ENCODE results near the gene MRPL11. TPM values are rescaled to one million over a fixed set of nuclear protein-coding genes. Genes with fewer than 3 reads are reported as not detected.

Gene MRPL11
- total RNA-seq, 1 donor from 2014 or later: 93.0 TPM

- Mint-ChIP-seq H3K27me3 (ENCODE audit: insufficient read depth) (no peaks in the 10 kb centered on the region), H3K27ac (no peak overlapping the region), H3K36me3 (ENCODE audit: low read depth) (peaks cover 9% of the 10 kb centered on the region), H3K4me3 (no peak overlapping the region), H3K4me1 (ENCODE audit: low read depth) (peaks cover 19% of the 10 kb centered on the region), H3K9me3 (no peaks in the 10 kb centered on the region)
- DNase-seq (ENCODE audit: low spot score): no peak
- intact Hi-C loops (cut with micrococcal nuclease): no loop called here
Observed at GRCh38 chr11:66473608-66474515, 35.2 kb upstream of the MRPL11 start.

- no peaks in the 10 kb centered on the region for H3K9me3 Mint-ChIP-seq
- H3K4me1 Mint-ChIP-seq (ENCODE audit: low read depth): peaks cover 17% of the 10 kb centered on the region
- no peak overlapping the region for H3K4me3 Mint-ChIP-seq
- peaks cover 9% of the 10 kb centered on the region for H3K36me3 Mint-ChIP-seq (ENCODE audit: low read depth)
- no peak overlapping the region for H3K27ac Mint-ChIP-seq
- no peak for DNase-seq (ENCODE audit: low spot score)
- H3K27me3 Mint-ChIP-seq (ENCODE audit: insufficient read depth): no peaks in the 10 kb centered on the region
- intact Hi-C loops (cut with micrococcal nuclease): no loop called here
Observed at GRCh38 chr11:66473167-66473566, 34.5 kb upstream of the MRPL11 start.

- no peak overlapping the region for H3K4me3 Mint-ChIP-seq
- H3K9me3 Mint-ChIP-seq: no peaks in the 10 kb centered on the region
- no peak for DNase-seq (ENCODE audit: low spot score)
- H3K36me3 Mint-ChIP-seq (ENCODE audit: low read depth): peaks cover 7% of the 10 kb centered on the region
- no peak overlapping the region for H3K27ac Mint-ChIP-seq
- intact Hi-C loops (cut with micrococcal nuclease): no loop called here
- peaks cover 12% of the 10 kb centered on the region for H3K4me1 Mint-ChIP-seq (ENCODE audit: low read depth)
- H3K27me3 Mint-ChIP-seq (ENCODE audit: insufficient read depth): no peaks in the 10 kb centered on the region
Observed at GRCh38 chr11:66472054-66472453, 33.4 kb upstream of the MRPL11 start.

- no peaks in the 10 kb centered on the region for H3K9me3 Mint-ChIP-seq
- peaks cover 7% of the 10 kb centered on the region for H3K36me3 Mint-ChIP-seq (ENCODE audit: low read depth)
- no peak overlapping the region for H3K4me3 Mint-ChIP-seq
- peaks cover 10% of the 10 kb centered on the region for H3K4me1 Mint-ChIP-seq (ENCODE audit: low read depth)
- intact Hi-C loops (cut with micrococcal nuclease): no loop called here
- no peak overlapping the region for H3K27ac Mint-ChIP-seq
- no peak for DNase-seq (ENCODE audit: low spot score)
- H3K27me3 Mint-ChIP-seq (ENCODE audit: insufficient read depth): no peaks in the 10 kb centered on the region
Observed at GRCh38 chr11:66471142-66471541, 32.5 kb upstream of the MRPL11 start.

- H3K4me3 Mint-ChIP-seq: peak overlapping the region; percentile 3
- H3K36me3 Mint-ChIP-seq (ENCODE audit: low read depth): peaks cover 7% of the 10 kb centered on the region
- intact Hi-C loops (cut with micrococcal nuclease): no loop called here
- no peak overlapping the region for H3K27ac Mint-ChIP-seq
- peaks cover 15% of the 10 kb centered on the region for H3K4me1 Mint-ChIP-seq (ENCODE audit: low read depth)
- H3K27me3 Mint-ChIP-seq (ENCODE audit: insufficient read depth): no peaks in the 10 kb centered on the region
- no peaks in the 10 kb centered on the region for H3K9me3 Mint-ChIP-seq
- no peak for DNase-seq (ENCODE audit: low spot score)
Observed at GRCh38 chr11:66470015-66470414, 31.4 kb upstream of the MRPL11 start.

- Mint-ChIP-seq H3K36me3 (ENCODE audit: low read depth) (peaks cover 7% of the 10 kb centered on the region), H3K27me3 (ENCODE audit: insufficient read depth) (no peaks in the 10 kb centered on the region), H3K27ac (no peak overlapping the region), H3K4me1 (ENCODE audit: low read depth) (peaks cover 15% of the 10 kb centered on the region), H3K4me3 (no peak overlapping the region), H3K9me3 (no peaks in the 10 kb centered on the region)
- DNase-seq (ENCODE audit: low spot score): no peak
- intact Hi-C loops (cut with micrococcal nuclease): loop anchor here (5.0 kb wide), 1 partner anchor 148 kb away; the partner anchor contains the start of gene RBM14
Observed at GRCh38 chr11:66469441-66469840, 30.8 kb upstream of the MRPL11 start.

GRCh38 chr11:66468691-66469090, 30.0 kb upstream of the MRPL11 start:
- no peak for DNase-seq (ENCODE audit: low spot score)
- intact Hi-C loops (cut with micrococcal nuclease): loop anchor here (5.0 kb wide), 1 partner anchor 149 kb away; the partner anchor contains the start of gene RBM14
- H3K4me3 Mint-ChIP-seq: peak overlapping the region; percentile 94
- H3K4me1 Mint-ChIP-seq (ENCODE audit: low read depth): peaks cover 15% of the 10 kb centered on the region
- peak overlapping the region; percentile 12 for H3K27ac Mint-ChIP-seq
- H3K36me3 Mint-ChIP-seq (ENCODE audit: low read depth): peaks cover 7% of the 10 kb centered on the region
- no peaks in the 10 kb centered on the region for H3K27me3 Mint-ChIP-seq (ENCODE audit: insufficient read depth)
- H3K9me3 Mint-ChIP-seq: no peaks in the 10 kb centered on the region

- H3K27me3 Mint-ChIP-seq (ENCODE audit: insufficient read depth): no peaks in the 10 kb centered on the region
- DNase-seq (ENCODE audit: low spot score): no peak
- peaks cover 9% of the 10 kb centered on the region for H3K36me3 Mint-ChIP-seq (ENCODE audit: low read depth)
- H3K9me3 Mint-ChIP-seq: peaks cover 6% of the 10 kb centered on the region
- H3K4me1 Mint-ChIP-seq (ENCODE audit: low read depth): peaks cover 22% of the 10 kb centered on the region
- intact Hi-C loops (cut with micrococcal nuclease): loop anchor here (2.0 to 5.0 kb wide), 3 partner anchors 43 to 375 kb away; partner anchors contain the start of genes BBS1, RBM14 and RCE1
- peak overlapping the region; percentile 88 for H3K27ac Mint-ChIP-seq
- peak overlapping the region; percentile 94 for H3K4me3 Mint-ChIP-seq
Observed at GRCh38 chr11:66467756-66468155, 29.1 kb upstream of the MRPL11 start.

GRCh38 chr11:66467034-66467659, 28.5 kb upstream of the MRPL11 start:
- intact Hi-C loops (cut with micrococcal nuclease): loop anchor here (2.0 to 5.0 kb wide), 3 partner anchors 44 to 376 kb away; partner anchors contain the start of genes BBS1, RBM14 and RCE1

GRCh38 chr11:66466225-66467033, 27.8 kb upstream of the MRPL11 start, which contains the start of gene PELI3:
PELI3 (plus strand) TSS chr11:66466905; CDS start chr11:66468129, 1,224 bp downstream.
- peak; percentile 86 for DNase-seq (ENCODE audit: low spot score)
- Mint-ChIP-seq H3K27me3 (ENCODE audit: insufficient read depth) (no peaks in the 10 kb centered on the region), H3K36me3 (ENCODE audit: low read depth) (peaks cover 9% of the 10 kb centered on the region), H3K4me3 (peak within 1 kb of the TSS; percentile 94), H3K4me1 (ENCODE audit: low read depth) (peaks cover 28% of the 10 kb centered on the region), H3K9me3 (peaks cover 15% of the 10 kb centered on the region), H3K27ac (peak within 1 kb of the TSS; percentile 88)
- intact Hi-C loops (cut with micrococcal nuclease): loop anchor here (1.0 to 5.0 kb wide), 10 partner anchors 14 to 376 kb away; partner anchors contain the start of genes ACTN3, BBS1, DPP3 and RBM14

More at GRCh38 chr11:66467034-66467659, 28.5 kb upstream of the MRPL11 start:
- Mint-ChIP-seq H3K4me3 (peak overlapping the region; percentile 94), H3K4me1 (ENCODE audit: low read depth) (peaks cover 28% of the 10 kb centered on the region), H3K9me3 (peaks cover 10% of the 10 kb centered on the region), H3K27me3 (ENCODE audit: insufficient read depth) (no peaks in the 10 kb centered on the region), H3K27ac (peak overlapping the region; percentile 88), H3K36me3 (ENCODE audit: low read depth) (peaks cover 7% of the 10 kb centered on the region)
- DNase-seq (ENCODE audit: low spot score): no peak

- DNase-seq (ENCODE audit: low spot score): no peak
- no peaks in the 10 kb centered on the region for H3K27me3 Mint-ChIP-seq (ENCODE audit: insufficient read depth)
- peaks cover 9% of the 10 kb centered on the region for H3K36me3 Mint-ChIP-seq (ENCODE audit: low read depth)
- peak overlapping the region; percentile 18 for H3K27ac Mint-ChIP-seq
- H3K9me3 Mint-ChIP-seq: peaks cover 18% of the 10 kb centered on the region
- peak overlapping the region; percentile 88 for H3K4me3 Mint-ChIP-seq
- H3K4me1 Mint-ChIP-seq (ENCODE audit: low read depth): peaks cover 28% of the 10 kb centered on the region
- intact Hi-C loops (cut with micrococcal nuclease): loop anchor here (1.0 to 5.0 kb wide), 10 partner anchors 15 to 377 kb away; partner anchors contain the start of genes ACTN3, BBS1, DPP3 and RBM14
Observed at GRCh38 chr11:66465373-66466224, 27.0 kb upstream of the MRPL11 start.

All from activated T-helper 1 cell treated with anti-CD3 and anti-CD28 coated beads, Interleukin-12 subunit alpha, Interleukin-12 subunit beta, Interleukin-2, Interleukin-4 antibody, amounts not matched to agents 30 ng/mL and 10 ng/mL and 1 ng/mL, durations not matched to agents 14 hours and 24 hours and 36 hours (primary cell).